Astrocyte (in vitro differentiated cells and primary cell): Measurements from ENCODE around the gene CD63. TPM values are rescaled to one million over a fixed set of nuclear protein-coding genes. Genes with fewer than 3 reads are reported as not detected.

Source experiments
- DNase-seq: peaks from one replicate; pipeline ENCODE4 v3.0.0-alpha.2; 2010; ENCODE audit warnings: low read depth
- FAIRE-seq: peaks from 2 replicates; lab custom pipeline; 2011; peaks lifted over from hg19 to GRCh38; lab: Jason Lieb, UNC
- H2AFZ ChIP-seq: 2 replicates; pipeline ENCODE4 v1.6.0; 2012; ENCODE audit warnings: low read depth, low read length, inconsistent platforms
- H3K27ac ChIP-seq: 2 replicates; pipeline ENCODE4 v1.5.1; 2011; ENCODE audit warnings: low read depth, low read length, inconsistent platforms
- H3K27me3 ChIP-seq: 2 replicates; pipeline ENCODE4 v1.6.0; 2011; ENCODE audit warnings: low read length, inconsistent platforms; ENCODE audit not compliant: insufficient read depth
- H3K36me3 ChIP-seq: 2 replicates; pipeline ENCODE4 v1.5.1; 2011; ENCODE audit warnings: low read length, inconsistent platforms; ENCODE audit not compliant: insufficient read depth
- H3K4me1 ChIP-seq: 2 replicates; pipeline ENCODE4 v1.5.1; 2011; ENCODE audit warnings: low read length, inconsistent platforms; ENCODE audit not compliant: insufficient read depth
- H3K4me2 ChIP-seq: 2 replicates; pipeline ENCODE4 v1.6.0; 2012; ENCODE audit warnings: low read length, inconsistent platforms
- H3K4me3 ChIP-seq: 2 replicates; pipeline ENCODE4 v1.5.1; 2011; ENCODE audit warnings: low read depth, mild to moderate bottlenecking, low read length, inconsistent platforms; ENCODE audit not compliant: insufficient read depth
- H3K79me2 ChIP-seq: 2 replicates; pipeline ENCODE4 v1.6.0; 2012; ENCODE audit warnings: mild to moderate bottlenecking, low read length, inconsistent platforms; ENCODE audit not compliant: insufficient read depth
- H3K9ac ChIP-seq: 2 replicates; pipeline ENCODE4 v1.6.0; 2012; ENCODE audit warnings: mild to moderate bottlenecking, low read length, inconsistent platforms
- H3K9me3 ChIP-seq: 2 replicates; pipeline ENCODE4 v1.5.1; 2012; ENCODE audit warnings: low read depth, mild to moderate bottlenecking, low read length, inconsistent platforms; ENCODE audit not compliant: insufficient read depth
- H4K20me1 ChIP-seq: 2 replicates; pipeline ENCODE4 v1.6.0; 2012; ENCODE audit warnings: low read length, inconsistent platforms; ENCODE audit not compliant: insufficient read depth
- H3K27ac Mint-ChIP-seq: one replicate; pipeline ENCODE4 v1.8.0; 2021; ENCODE audit warnings: mild to moderate bottlenecking, mixed read lengths; ENCODE audit not compliant: unreplicated experiment
- H3K27me3 Mint-ChIP-seq: one replicate; pipeline ENCODE4 v1.8.0; 2021; ENCODE audit warnings: low read depth, mixed read lengths; ENCODE audit not compliant: unreplicated experiment
- H3K36me3 Mint-ChIP-seq: one replicate; pipeline ENCODE4 v1.8.0; 2021; ENCODE audit warnings: low read depth, mixed read lengths; ENCODE audit not compliant: unreplicated experiment
- H3K4me1 Mint-ChIP-seq: one replicate; pipeline ENCODE4 v1.8.0; 2021; ENCODE audit warnings: low read depth, mixed read lengths; ENCODE audit not compliant: unreplicated experiment
- H3K4me3 Mint-ChIP-seq: one replicate; pipeline ENCODE4 v1.8.0; 2021; ENCODE audit warnings: mild to moderate bottlenecking, moderate library complexity, mixed read lengths; ENCODE audit not compliant: unreplicated experiment
- H3K9me3 Mint-ChIP-seq: one replicate; pipeline ENCODE4 v1.8.0; 2021; ENCODE audit warnings: mild to moderate bottlenecking, mixed read lengths; ENCODE audit not compliant: unreplicated experiment
- CTCF ChIP-seq: IDR thresholded peaks from 2 replicates; pipeline ENCODE4 v1.5.1; 2011; ENCODE audit warnings: low read depth, mild to moderate bottlenecking, inconsistent platforms, low read length, moderate library complexity; ENCODE audit not compliant: insufficient read depth
- EZH2 ChIP-seq: IDR thresholded peaks from 2 replicates; pipeline ENCODE4 v1.6.1; 2012; ENCODE audit warnings: mild to moderate bottlenecking, low read length, inconsistent platforms; ENCODE audit not compliant: insufficient read depth
- total RNA-seq: library from RNA; stranded (reverse); gene quantifications from 2 replicates; pipeline ENCODE4 v1.2.1, GENCODE V29; 2021

CD63 gene
- total RNA-seq, 1 donor from 2014 or later: 1,014 TPM

GRCh38 chr12:55720894-55721444 lies 7.8 kb downstream of the CD63 start:
- Histone ChIP-seq H3K79me2 (peaks cover 17% of the 10 kb centered on the region), H3K27me3 (no peaks in the 10 kb centered on the region), H3K4me3 (peak overlapping the region; percentile 18), H4K20me1 (peaks cover 39% of the 10 kb centered on the region), H3K9ac (peak overlapping the region; percentile 64), H3K27ac (peak overlapping the region; percentile 47), H3K9me3 (no peaks in the 10 kb centered on the region), H3K4me2 (peak overlapping the region; percentile 87), H3K36me3 (peaks cover 27% of the 10 kb centered on the region), H3K4me1 (peaks cover 67% of the 10 kb centered on the region), H2AFZ (no peak overlapping the region)
- DNase-seq: peak; percentile 88
- Mint-ChIP-seq H3K4me1 (peaks cover 43% of the 10 kb centered on the region), H3K27me3 (no peaks in the 10 kb centered on the region), H3K36me3 (peaks cover 13% of the 10 kb centered on the region), H3K27ac (no peak overlapping the region), H3K9me3 (no peaks in the 10 kb centered on the region), H3K4me3 (no peak overlapping the region)
- TF ChIP-seq EZH2 (no peak), CTCF (peak; percentile 30)
- FAIRE-seq: no peak

GRCh38 chr12:55720071-55720564 lies 8.7 kb downstream of the CD63 start, which contains the start of gene RDH5:
Gene RDH5 (plus strand): TSS chr12:55720393. CDS start chr12:55721185, 792 bp downstream.
- no peaks in the 10 kb centered on the region for H3K9me3 ChIP-seq
- H3K27me3 ChIP-seq: no peaks in the 10 kb centered on the region
- H2AFZ ChIP-seq: no peak within 1 kb of the TSS
- peaks cover 11% of the 10 kb centered on the region for H3K79me2 ChIP-seq
- FAIRE-seq (no peak), DNase-seq (peak; percentile 92)
- no peaks in the 10 kb centered on the region for H3K27me3 Mint-ChIP-seq
- H4K20me1 ChIP-seq: peaks cover 30% of the 10 kb centered on the region
- H3K9me3 Mint-ChIP-seq: no peaks in the 10 kb centered on the region
- H3K4me1 ChIP-seq: peaks cover 68% of the 10 kb centered on the region
- peaks cover 12% of the 10 kb centered on the region for H3K36me3 Mint-ChIP-seq
- TF ChIP-seq EZH2 (no peak), CTCF (no peak)
- peak within 1 kb of the TSS; percentile 87 for H3K4me2 ChIP-seq
- H3K4me3 Mint-ChIP-seq: no peak within 1 kb of the TSS
- H3K4me1 Mint-ChIP-seq: peaks cover 36% of the 10 kb centered on the region
- H3K4me3 ChIP-seq: peak within 1 kb of the TSS; percentile 18
- H3K9ac ChIP-seq: peak within 1 kb of the TSS; percentile 64
- no peak within 1 kb of the TSS for H3K27ac Mint-ChIP-seq
- peak within 1 kb of the TSS; percentile 47 for H3K27ac ChIP-seq
- peaks cover 19% of the 10 kb centered on the region for H3K36me3 ChIP-seq

- no peak overlapping the region for H2AFZ ChIP-seq
- peak overlapping the region; percentile 64 for H3K9ac ChIP-seq
- H3K27me3 Mint-ChIP-seq: no peaks in the 10 kb centered on the region
- H4K20me1 ChIP-seq: peaks cover 23% of the 10 kb centered on the region
- H3K36me3 ChIP-seq: peaks cover 12% of the 10 kb centered on the region
- peak overlapping the region; percentile 47 for H3K27ac ChIP-seq
- no peaks in the 10 kb centered on the region for H3K27me3 ChIP-seq
- no peak for TF ChIP-seq EZH2
- H3K4me1 ChIP-seq: peaks cover 69% of the 10 kb centered on the region
- peaks cover 6% of the 10 kb centered on the region for H3K79me2 ChIP-seq
- H3K4me2 ChIP-seq: peak overlapping the region; percentile 87
- no peak overlapping the region for H3K4me3 Mint-ChIP-seq
- peaks cover 31% of the 10 kb centered on the region for H3K4me1 Mint-ChIP-seq
- FAIRE-seq: no peak
- H3K27ac Mint-ChIP-seq: no peak overlapping the region
- H3K9me3 ChIP-seq: no peaks in the 10 kb centered on the region
- H3K36me3 Mint-ChIP-seq: peaks cover 8% of the 10 kb centered on the region
- no peaks in the 10 kb centered on the region for H3K9me3 Mint-ChIP-seq
- no peak for DNase-seq
- no peak overlapping the region for H3K4me3 ChIP-seq
These were observed 9.4 kb downstream of the CD63 start for GRCh38 chr12:55719371-55719770.
